Karpas-422 (cell line): ENCODE results near the gene KRTAP21-1. TPM values are rescaled to one million over a fixed set of nuclear protein-coding genes. Genes with fewer than 3 reads are reported as not detected.
"Not testable (repeated sequence)": the region's sequence is repeated elsewhere in the genome, so short reads cannot be mapped to it uniquely, and the experiment has no call there.

ENCODE experiments used
- DNase-seq: peaks from one replicate; pipeline ENCODE4 v3.0.0-alpha.2; 2015
- H2AFZ ChIP-seq: fragments of 200-600 bp; sonication (generic); 2 replicates; pipeline ENCODE4 v1.6.1; 2014; ENCODE audit warnings: antibody characterized with exemption, low read length, mixed read lengths
- H3K27ac ChIP-seq: fragments of 200-600 bp; sonication (generic); 2 replicates; pipeline ENCODE4 v1.5.1; 2014; ENCODE audit warnings: mild to moderate bottlenecking, low read length, moderate library complexity
- H3K27me3 ChIP-seq: fragments of 200-600 bp; sonication (generic); 2 replicates; pipeline ENCODE4 v1.6.1; 2014; ENCODE audit warnings: low read length, mixed read lengths
- H3K36me3 ChIP-seq: fragments of 200-600 bp; sonication (generic); 2 replicates; pipeline ENCODE4 v1.6.1; 2014; ENCODE audit warnings: low read length, mixed read lengths; ENCODE audit not compliant: insufficient read depth
- H3K4me1 ChIP-seq: fragments of 200-600 bp; sonication (generic); 2 replicates; pipeline ENCODE4 v1.6.1; 2014; ENCODE audit warnings: mild to moderate bottlenecking, low read length, mixed read lengths
- H3K4me2 ChIP-seq: fragments of 200-600 bp; sonication (generic); 2 replicates; pipeline ENCODE4 v1.6.1; 2014; ENCODE audit warnings: low read length, low read depth, mild to moderate bottlenecking; ENCODE audit not compliant: poor library complexity, severe bottlenecking
- H3K4me3 ChIP-seq: fragments of 200-600 bp; sonication (generic); 2 replicates; pipeline ENCODE4 v1.5.1; 2014; ENCODE audit warnings: mild to moderate bottlenecking, antibody characterized with exemption, low read length, mixed read lengths
- H3K79me2 ChIP-seq: fragments of 200-600 bp; sonication (generic); 2 replicates; pipeline ENCODE4 v1.6.1; 2014; ENCODE audit warnings: mild to moderate bottlenecking, low read length, mixed read lengths
- H3K9ac ChIP-seq: fragments of 200-600 bp; sonication (generic); 2 replicates; pipeline ENCODE4 v1.6.0; 2014; ENCODE audit warnings: low read length
- H3K9me2 ChIP-seq: fragments of 200-600 bp; sonication (generic), shearing (Covaris generic); replicated peaks from 2 replicates; pipeline ENCODE4 v1.6.0; 2014; ENCODE audit warnings: mild to moderate bottlenecking, low read length, moderate library complexity; ENCODE audit not compliant: insufficient read depth
- H3K9me3 ChIP-seq: fragments of 300-700, 200-600 bp; sonication (generic); 2 replicates; pipeline ENCODE4 v1.6.1; 2014; ENCODE audit warnings: low read length, mixed read lengths
- H4K20me1 ChIP-seq: fragments of 200-600 bp; sonication (generic); 2 replicates; pipeline ENCODE4 v1.6.1; 2014; ENCODE audit warnings: mild to moderate bottlenecking, antibody characterized with exemption, low read length, low read depth; ENCODE audit not compliant: insufficient read depth
- total RNA-seq: library from RNA; depleted of rRNA; stranded (reverse); fragments of >200 nt; shearing (Covaris generic); gene quantifications from 2 replicates; pipeline ENCODE4 v1.2.3, GENCODE V29; 2014; ENCODE audit warnings: low replicate concordance; rRNA removed

KRTAP21-1 gene
- not detected in 2 replicates for total RNA-seq

GRCh38 chr21:30755328-30755727, at the start of gene KRTAP21-1:
Gene KRTAP21-1, minus strand, starts transcription at chr21:30755428. Its CDS starts 50 bp downstream, at chr21:30755378.
- not testable (repeated sequence) for H3K27me3 ChIP-seq, H3K9ac ChIP-seq, H3K9me2 ChIP-seq, H3K4me1 ChIP-seq, H3K27ac ChIP-seq, DNase-seq, H3K9me3 ChIP-seq, H3K36me3 ChIP-seq, H2AFZ ChIP-seq, H3K79me2 ChIP-seq, H3K4me2 ChIP-seq, H3K4me3 ChIP-seq, H4K20me1 ChIP-seq

GRCh38 chr21:30800605-30801004, 45.4 kb upstream of the KRTAP21-1 start:
- H3K27me3 ChIP-seq, result no peaks in the 10 kb centered on the region

GRCh38 chr21:30793581-30794314, 38.5 kb upstream of the KRTAP21-1 start:
- H3K4me1 ChIP-seq, result no peaks in the 10 kb centered on the region
- no peak overlapping the region for H3K4me2 ChIP-seq
- H3K27me3 ChIP-seq, result no peaks in the 10 kb centered on the region
- no peak overlapping the region for H2AFZ ChIP-seq
- no peaks in the 10 kb centered on the region for H3K79me2 ChIP-seq
- no peak overlapping the region for H3K9ac ChIP-seq
- no peaks in the 10 kb centered on the region for H3K9me3 ChIP-seq
- no peaks in the 10 kb centered on the region for H4K20me1 ChIP-seq
- H3K36me3 ChIP-seq, result no peaks in the 10 kb centered on the region
- no peaks in the 10 kb centered on the region for H3K9me2 ChIP-seq
- no peak overlapping the region for H3K4me3 ChIP-seq
- no peak for DNase-seq
- H3K27ac ChIP-seq, result no peak overlapping the region

More at GRCh38 chr21:30800605-30801004, 45.4 kb upstream of the KRTAP21-1 start:
- no peaks in the 10 kb centered on the region for H3K4me1 ChIP-seq
- H3K27ac ChIP-seq, result no peak overlapping the region
- no peak overlapping the region for H3K9ac ChIP-seq
- no peak overlapping the region for H3K4me3 ChIP-seq
- H3K36me3 ChIP-seq, result no peaks in the 10 kb centered on the region
- H2AFZ ChIP-seq, result no peak overlapping the region
- H4K20me1 ChIP-seq, result no peaks in the 10 kb centered on the region
- H3K79me2 ChIP-seq, result no peaks in the 10 kb centered on the region
- H3K9me2 ChIP-seq, result no peaks in the 10 kb centered on the region; the same call in 1 of the 2 replicates
- H3K4me2 ChIP-seq, result no peak overlapping the region
- no peak for DNase-seq
- no peaks in the 10 kb centered on the region for H3K9me3 ChIP-seq

- Histone ChIP-seq H3K27ac (no peak overlapping the region), H2AFZ (no peak overlapping the region), H3K9me3 (peaks cover 10% of the 10 kb centered on the region; the same call in 1 of the 2 replicates), H3K9me2 (no peaks in the 10 kb centered on the region), H3K9ac (no peak overlapping the region), H3K4me3 (no peak overlapping the region), H3K79me2 (no peaks in the 10 kb centered on the region), H3K4me2 (no peak overlapping the region), H3K27me3 (no peaks in the 10 kb centered on the region), H3K36me3 (no peaks in the 10 kb centered on the region), H3K4me1 (no peaks in the 10 kb centered on the region), H4K20me1 (no peaks in the 10 kb centered on the region)
- DNase-seq, result no peak
These were observed 24.0 kb upstream of the KRTAP21-1 start for GRCh38 chr21:30779249-30779648.

GRCh38 chr21:30769724-30770431, 14.7 kb upstream of the KRTAP21-1 start:
- no peak overlapping the region for H3K4me3 ChIP-seq
- H3K27ac ChIP-seq, result no peak overlapping the region
- H3K27me3 ChIP-seq, result no peaks in the 10 kb centered on the region
- H3K9me2 ChIP-seq, result no peaks in the 10 kb centered on the region
- H3K79me2 ChIP-seq, result no peaks in the 10 kb centered on the region
- H3K4me2 ChIP-seq, result no peak overlapping the region
- H3K36me3 ChIP-seq, result no peaks in the 10 kb centered on the region
- H3K4me1 ChIP-seq, result no peaks in the 10 kb centered on the region
- H4K20me1 ChIP-seq, result no peaks in the 10 kb centered on the region
- peaks cover 9% of the 10 kb centered on the region; the same call in 1 of the 2 replicates for H3K9me3 ChIP-seq
- no peak overlapping the region for H2AFZ ChIP-seq
- DNase-seq, result no peak
- no peak overlapping the region for H3K9ac ChIP-seq

GRCh38 chr21:30760776-30761175, 5.5 kb upstream of the KRTAP21-1 start:
- DNase-seq, result no peak
- H4K20me1 ChIP-seq, result no peaks in the 10 kb centered on the region

GRCh38 chr21:30758306-30758705, 3.1 kb upstream of the KRTAP21-1 start:
- no peak for DNase-seq
- Histone ChIP-seq H2AFZ (no peak overlapping the region), H3K79me2 (no peaks in the 10 kb centered on the region), H3K9me2 (no peaks in the 10 kb centered on the region), H3K4me2 (no peak overlapping the region), H4K20me1 (no peaks in the 10 kb centered on the region), H3K4me1 (no peaks in the 10 kb centered on the region), H3K36me3 (no peaks in the 10 kb centered on the region), H3K27ac (no peak overlapping the region), H3K27me3 (no peaks in the 10 kb centered on the region), H3K9me3 (no peaks in the 10 kb centered on the region; the same call in 1 of the 2 replicates), H3K4me3 (no peak overlapping the region), H3K9ac (no peak overlapping the region)

More at GRCh38 chr21:30760776-30761175, 5.5 kb upstream of the KRTAP21-1 start:
- H3K27ac ChIP-seq, result no peak overlapping the region
- H3K27me3 ChIP-seq, result no peaks in the 10 kb centered on the region
- no peaks in the 10 kb centered on the region for H3K4me1 ChIP-seq
- no peaks in the 10 kb centered on the region for H3K36me3 ChIP-seq
- H3K9me3 ChIP-seq, result peaks cover 3% of the 10 kb centered on the region
- no peak overlapping the region for H3K9ac ChIP-seq
- H3K79me2 ChIP-seq, result no peaks in the 10 kb centered on the region
- H3K4me2 ChIP-seq, result no peak overlapping the region
- no peak overlapping the region for H3K4me3 ChIP-seq
- H2AFZ ChIP-seq, result no peak overlapping the region
- no peaks in the 10 kb centered on the region for H3K9me2 ChIP-seq

- Histone ChIP-seq H3K4me1 (no peaks in the 10 kb centered on the region), H3K9ac (no peak within 1 kb of the TSS), H3K27me3 (no peaks in the 10 kb centered on the region), H3K4me3 (no peak within 1 kb of the TSS), H2AFZ (no peak within 1 kb of the TSS), H3K4me2 (no peak within 1 kb of the TSS), H3K36me3 (no peaks in the 10 kb centered on the region), H3K9me2 (no peaks in the 10 kb centered on the region), H3K79me2 (no peaks in the 10 kb centered on the region), H3K9me3 (peaks cover 7% of the 10 kb centered on the region), H3K27ac (no peak within 1 kb of the TSS), H4K20me1 (no peaks in the 10 kb centered on the region)
- DNase-seq, result no peak
These were observed 8.1 kb downstream of the KRTAP21-1 start, which contains the start of gene KRTAP21-2 for GRCh38 chr21:30747159-30747558. Gene KRTAP21-2, minus strand, starts transcription at chr21:30747259. Its CDS starts 57 bp downstream, at chr21:30747202.
